ENCODE results near the gene FUT8. TPM values are rescaled to one million over a fixed set of nuclear protein-coding genes. Genes with fewer than 3 reads are reported as not detected.

FUT8 gene
- total and polyA plus RNA-seq, 4 donors = 1.1 to 14.1 (median 4.0) TPM

- no peak for TF ChIP-seq RAD21 (IDR thresholded peaks at IDR 0.05)
- TF ChIP-seq ATF3 (IDR thresholded peaks at IDR 0.05) = no peak
- no peak for TF ChIP-seq RXRA (IDR thresholded peaks at IDR 0.05)
- TF ChIP-seq SP1 (IDR thresholded peaks at IDR 0.05) = no peak
- TF ChIP-seq CTCF (IDR thresholded peaks at IDR 0.05; ENCODE audit: low read depth, low read length, missing input control) = no peak
- no peak for TF ChIP-seq TAF1 (conservative IDR thresholded peaks at IDR 0.05)
- TF ChIP-seq FOXA1 (IDR thresholded peaks at IDR 0.05) = no peak
- no peak for TF ChIP-seq ZBTB33 (IDR thresholded peaks at IDR 0.05)
- no peak for DNase-seq (ENCODE audit: low spot score)
- Histone ChIP-seq H3K27me3 (ENCODE audit: control insufficient read depth in 4 of 4, insufficient read depth in 4 of 4, low read length in 3 of 4) (no peaks in the 10 kb centered on the region), H3K9ac (ENCODE audit: low read depth in 1 of 2, low read length in 2 of 2) (no peak overlapping the region), H3K36me3 (ENCODE audit: control insufficient read depth in 4 of 4, insufficient read depth in 3 of 4, low read depth in 1 of 4, low read length in 3 of 4) (no peaks in the 10 kb centered on the region), H3K4me1 (ENCODE audit: control insufficient read depth in 4 of 4, insufficient read depth in 4 of 4, low read length in 3 of 4) (no peaks in the 10 kb centered on the region), H3K4me3 (ENCODE audit: low read depth in 1 of 3, low read length in 3 of 3) (no peak overlapping the region), H3K27ac (ENCODE audit: low read depth in 1 of 2, low read length in 2 of 2) (no peak overlapping the region), H3K9me3 (ENCODE audit: control insufficient read depth in 4 of 4, low read length in 3 of 4) (no peaks in the 10 kb centered on the region)
- 93% methylated on average over 1 of the region's 1 CpG for WGBS
Observed at GRCh38 chr14:65639216-65639615, 226.7 kb downstream of the FUT8 start.

GRCh38 chr14:65650826-65651225, 238.3 kb downstream of the FUT8 start:
- no peaks in the 10 kb centered on the region for H3K9me3 ChIP-seq (ENCODE audit: control insufficient read depth in 4 of 4, low read length in 3 of 4)
- no peaks in the 10 kb centered on the region for H3K4me1 ChIP-seq (ENCODE audit: control insufficient read depth in 4 of 4, insufficient read depth in 4 of 4, low read length in 3 of 4)
- no peaks in the 10 kb centered on the region for H3K27me3 ChIP-seq (ENCODE audit: control insufficient read depth in 4 of 4, insufficient read depth in 4 of 4, low read length in 3 of 4)
- no peak overlapping the region for H3K9ac ChIP-seq (ENCODE audit: low read depth in 1 of 2, low read length in 2 of 2)
- no peak for TF ChIP-seq FOXA2 (IDR thresholded peaks at IDR 0.05)
- no peak for TF ChIP-seq YY1 (IDR thresholded peaks at IDR 0.05)
- no peak for TF ChIP-seq NR2F2 (IDR thresholded peaks at IDR 0.05)
- TF ChIP-seq HNF4G (IDR thresholded peaks at IDR 0.05) = no peak
- no peak for TF ChIP-seq SP1 (IDR thresholded peaks at IDR 0.05)
- no peak for TF ChIP-seq RXRA (IDR thresholded peaks at IDR 0.05)
- TF ChIP-seq ATF3 (IDR thresholded peaks at IDR 0.05) = no peak
- no peak for TF ChIP-seq TAF1 (conservative IDR thresholded peaks at IDR 0.05)
- TF ChIP-seq GABPA (IDR thresholded peaks at IDR 0.05 in 1 of 2, conservative IDR thresholded peaks at IDR 0.05 in 1 of 2) = no peak
- no peak for TF ChIP-seq REST (IDR thresholded peaks at IDR 0.05)
- TF ChIP-seq FOXA1 (IDR thresholded peaks at IDR 0.05) = no peak
- TF ChIP-seq HNF4A (conservative IDR thresholded peaks at IDR 0.05) = no peak
- TF ChIP-seq MAX (IDR thresholded peaks at IDR 0.05) = no peak
- TF ChIP-seq CTCF (IDR thresholded peaks at IDR 0.05; ENCODE audit: low read depth, low read length, missing input control) = no peak
- TF ChIP-seq EGR1 (IDR thresholded peaks at IDR 0.05; ENCODE audit: low read depth in 2 of 2) = no peak
- TF ChIP-seq JUND (IDR thresholded peaks at IDR 0.05) = no peak
- no peaks in the 10 kb centered on the region for H3K36me3 ChIP-seq (ENCODE audit: control insufficient read depth in 4 of 4, insufficient read depth in 3 of 4, low read depth in 1 of 4, low read length in 3 of 4)
- WGBS = 91% methylated on average over 2 of the region's 2 CpGs
- no peak overlapping the region for H3K27ac ChIP-seq (ENCODE audit: low read depth in 1 of 2, low read length in 2 of 2)
- DNase-seq (ENCODE audit: low spot score) = no peak
- H3K4me3 ChIP-seq (ENCODE audit: low read depth in 1 of 3, low read length in 3 of 3) = no peak overlapping the region

All from liver (tissue), 9 donors.